Gastroesophageal sphincter (tissue), 4 donors: ENCODE results near the gene INHA. TPM values are rescaled to one million over a fixed set of nuclear protein-coding genes. Genes with fewer than 3 reads are reported as not detected.

ENCODE experiments used
- ATAC-seq: fragments of 150-250 bp; one replicate; pipeline ENCODE4 v1.9.1; 2016; ENCODE audit warnings: mild to moderate bottlenecking, moderate library complexity
- H3K27ac ChIP-seq, 4 donors: fragments of 200-600 bp; sonication (generic) in 3 of 4; 1 replicate in 3 of 4; 2 replicates in 1 of 4; pipeline ENCODE4 v1.5.1; 2016 to 2019
- H3K27me3 ChIP-seq: fragments of 200-600 bp; sonication (generic); one replicate; pipeline ENCODE4 v1.5.1; 2019
- H3K36me3 ChIP-seq, 2 donors: fragments of 200-600 bp; sonication (generic); one replicate each; pipeline ENCODE4 v1.5.1; 2019; ENCODE audit warnings: control low read depth in 1 of 2
- H3K4me1 ChIP-seq, 3 donors: fragments of 200-600 bp; sonication (generic); 1 replicate in 2 of 3; 2 replicates in 1 of 3; pipeline ENCODE4 v1.5.1; 2016 to 2019; ENCODE audit warnings: control low read depth in 2 of 3
- H3K4me3 ChIP-seq, 2 donors: fragments of 200-600 bp; sonication (generic); one replicate each; pipeline ENCODE4 v1.5.1; 2019; ENCODE audit warnings: mild to moderate bottlenecking in 1 of 2, moderate library complexity in 1 of 2
- H3K9me3 ChIP-seq, 3 donors: fragments of 200-600 bp; sonication (generic); one replicate each; pipeline ENCODE4 v1.5.1; 2017 to 2019; ENCODE audit warnings: control low read depth in 2 of 3
- CTCF ChIP-seq, 4 experiments: fragments of 200-600 bp in 2 of 4; fragments of 450-650 bp in 2 of 4; sonication (generic) in 1 of 4; IDR thresholded peaks; one replicate each; pipeline ENCODE4 v1.5.1; 2017 to 2019; ENCODE audit warnings: antibody characterized with exemption in 4 of 4, mild to moderate bottlenecking in 2 of 4, moderate library complexity in 2 of 4
- EP300 ChIP-seq: sonication (generic); formaldehyde crosslinking; IDR thresholded peaks from one replicate; pipeline ENCODE4 v1.6.1; 2017; ENCODE audit warnings: antibody characterized with exemption, mild to moderate bottlenecking
- POLR2A ChIP-seq, 2 donors: fragments of 450-650 bp; IDR thresholded peaks; one replicate each; pipeline ENCODE4 v1.6.1; 2017; ENCODE audit warnings: antibody characterized with exemption in 2 of 2, mild to moderate bottlenecking in 2 of 2, moderate library complexity in 1 of 2
- POLR2AphosphoS5 ChIP-seq: sonication (generic); formaldehyde crosslinking; IDR thresholded peaks from one replicate; pipeline ENCODE4 v1.6.1; 2017; ENCODE audit warnings: antibody characterized with exemption
- WGBS, 2 donors: methylation state at CpG; one replicate each; pipeline ENCODE4 v1.1.5; 2018; ENCODE audit warnings: low coverage in 1 of 2; 5-methylcytosine and 5-hydroxymethylcytosine counted together
- total RNA-seq, 4 donors: library from RNA; depleted of rRNA; stranded (reverse); fragments of >200 nt; gene quantifications; one replicate each; pipeline ENCODE4 v1.1.0, GENCODE V29; 2016

INHA gene
- total RNA-seq, 4 donors from 2014 or later = 1.8 to 4.4 TPM; not detected in 2

GRCh38 chr2:219603771-219604170 is 31.7 kb downstream of the INHA start:
- peaks cover 0 to 10% (median 0%) of the 10 kb centered on the region in 3 donors for H3K4me1 ChIP-seq
- H3K36me3 ChIP-seq = peaks cover 0 to 81% of the 10 kb centered on the region in 2 donors
- no peak overlapping the region for H3K4me3 ChIP-seq
- ATAC-seq = no peak
- H3K9me3 ChIP-seq = no peaks in the 10 kb centered on the region
- H3K27me3 ChIP-seq = no peaks in the 10 kb centered on the region
- TF ChIP-seq CTCF (IDR thresholded peaks at IDR 0.05) (no peak), POLR2AphosphoS5 (no peak), EP300 (no peak)
- 82 to 100% methylated on average over 1 to 5 of the region's 5 CpGs for WGBS, 2 donors
- no peak overlapping the region for H3K27ac ChIP-seq

- peaks cover 0 to 97% of the 10 kb centered on the region in 2 donors for H3K36me3 ChIP-seq
- no peak for TF ChIP-seq POLR2AphosphoS5
- TF ChIP-seq CTCF (IDR thresholded peaks at IDR 0.05) = no peak
- no peak for TF ChIP-seq EP300
- ATAC-seq = no peak
- WGBS, 2 donors = 60 to 77% methylated on average over 2 to 3 of the region's 6 CpGs
- peaks cover 0 to 21% (median 0%) of the 10 kb centered on the region in 3 donors for H3K4me1 ChIP-seq
- no peak overlapping the region for H3K27ac ChIP-seq
- H3K27me3 ChIP-seq = no peaks in the 10 kb centered on the region
- no peaks in the 10 kb centered on the region for H3K9me3 ChIP-seq
- H3K4me3 ChIP-seq = no peak overlapping the region
These were observed 33.5 kb downstream of the INHA start for GRCh38 chr2:219605607-219605954.

- peaks cover 0 to 21% (median 0%) of the 10 kb centered on the region in 3 donors for H3K4me1 ChIP-seq
- no peak overlapping the region for H3K4me3 ChIP-seq
- TF ChIP-seq POLR2A (IDR thresholded peaks at IDR 0.05) = no peak
- TF ChIP-seq POLR2AphosphoS5 = no peak
- TF ChIP-seq EP300 = no peak
- TF ChIP-seq CTCF (IDR thresholded peaks at IDR 0.05) = no peak
- no peaks in the 10 kb centered on the region for H3K9me3 ChIP-seq
- peaks cover 0 to 98% of the 10 kb centered on the region in 2 donors for H3K36me3 ChIP-seq
- WGBS, 2 donors = 93% methylated on average over 5 of the region's 15 CpGs; no CpG with 5 or more reads in 1 of the 2 donors
- ATAC-seq = no peak
- no peaks in the 10 kb centered on the region for H3K27me3 ChIP-seq
- H3K27ac ChIP-seq = peak overlapping the region in 2 of 4 donors; percentile 77 to 79
These were observed 35.8 kb downstream of the INHA start for GRCh38 chr2:219607931-219608330.

GRCh38 chr2:219608399-219608964 is 36.4 kb downstream of the INHA start:
- no peak for TF ChIP-seq CTCF (IDR thresholded peaks at IDR 0.05)
- no peak for TF ChIP-seq POLR2A (IDR thresholded peaks at IDR 0.05)
- TF ChIP-seq POLR2AphosphoS5 = no peak
- no peak for TF ChIP-seq EP300
- no peak for ATAC-seq
- WGBS, 2 donors = 75 to 77% methylated on average over 2 to 4 of the region's 15 CpGs
- Histone ChIP-seq H3K4me3 (no peak overlapping the region), H3K4me1 (peaks cover 0 to 21% (median 0%) of the 10 kb centered on the region in 3 donors), H3K9me3 (no peaks in the 10 kb centered on the region), H3K27me3 (no peaks in the 10 kb centered on the region), H3K27ac (peak overlapping the region in 3 of 4 donors; percentile 76 to 79 (median 77)), H3K36me3 (peaks cover 0 to 94% of the 10 kb centered on the region in 2 donors)

GRCh38 chr2:219609149-219609750 is 37.1 kb downstream of the INHA start:
- H3K36me3 ChIP-seq = peaks cover 0 to 94% of the 10 kb centered on the region in 2 donors

More at GRCh38 chr2:219609149-219609750, 37.1 kb downstream of the INHA start:
- TF ChIP-seq POLR2A (IDR thresholded peaks at IDR 0.05) (no peak), EP300 (no peak), CTCF (IDR thresholded peaks at IDR 0.05) (no peak)
- Histone ChIP-seq H3K4me1 (peaks cover 0 to 21% (median 0%) of the 10 kb centered on the region in 3 donors), H3K27me3 (no peaks in the 10 kb centered on the region), H3K4me3 (no peak overlapping the region), H3K9me3 (no peaks in the 10 kb centered on the region), H3K27ac (peak overlapping the region; percentile 27 to 79 (median 76))
- ATAC-seq = no peak
- WGBS, 2 donors = 40 to 70% methylated on average over 1 to 3 of the region's 13 CpGs
